Measurements from ENCODE around the gene ARVCF.

Gene ARVCF

GRCh38 chr22:19971276-19972124 is 45.1 kb downstream of the ARVCF start:
- DNase-seq = no peak

DNA sequence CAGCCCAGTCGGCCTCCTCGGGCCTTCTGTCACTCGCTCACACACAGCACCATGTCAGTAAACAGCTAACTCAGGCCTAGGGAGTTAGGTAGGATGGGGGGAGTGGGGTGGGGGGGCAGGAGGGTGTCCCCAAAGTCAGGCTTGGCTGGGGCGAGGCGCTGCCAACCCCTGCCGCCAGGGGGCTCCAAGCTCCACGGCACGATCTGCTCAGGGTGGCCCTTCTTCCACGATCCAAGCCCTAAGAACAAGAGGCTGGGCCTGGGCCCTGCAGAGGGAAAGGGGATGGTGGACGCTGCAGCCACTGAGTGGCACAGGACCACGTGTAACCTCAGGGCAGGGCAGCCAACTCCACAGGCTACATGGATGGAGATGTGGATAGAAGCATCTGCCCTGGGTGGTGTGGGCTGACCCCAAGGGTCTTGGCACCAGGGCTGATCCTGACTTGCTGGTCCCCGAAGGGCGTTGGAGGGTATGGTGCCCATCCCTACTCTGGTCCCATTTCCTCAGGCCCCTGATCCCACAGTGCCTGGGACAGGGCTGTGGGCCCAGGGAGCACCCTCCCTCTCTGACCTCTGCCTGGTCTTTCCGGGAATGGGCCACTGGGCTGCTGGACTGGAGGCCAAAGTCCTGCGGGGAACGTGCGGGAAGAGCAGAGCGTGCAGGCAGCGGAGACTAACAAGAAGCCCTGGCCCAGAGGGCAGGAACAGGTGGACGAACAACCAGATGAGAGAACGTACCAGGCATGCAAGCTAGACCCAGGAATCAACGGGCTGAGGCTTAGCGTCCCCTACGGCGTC is 45.9 kb downstream of the ARVCF start:
- DNase-seq = peak; percentile 29 to 57

DNA sequence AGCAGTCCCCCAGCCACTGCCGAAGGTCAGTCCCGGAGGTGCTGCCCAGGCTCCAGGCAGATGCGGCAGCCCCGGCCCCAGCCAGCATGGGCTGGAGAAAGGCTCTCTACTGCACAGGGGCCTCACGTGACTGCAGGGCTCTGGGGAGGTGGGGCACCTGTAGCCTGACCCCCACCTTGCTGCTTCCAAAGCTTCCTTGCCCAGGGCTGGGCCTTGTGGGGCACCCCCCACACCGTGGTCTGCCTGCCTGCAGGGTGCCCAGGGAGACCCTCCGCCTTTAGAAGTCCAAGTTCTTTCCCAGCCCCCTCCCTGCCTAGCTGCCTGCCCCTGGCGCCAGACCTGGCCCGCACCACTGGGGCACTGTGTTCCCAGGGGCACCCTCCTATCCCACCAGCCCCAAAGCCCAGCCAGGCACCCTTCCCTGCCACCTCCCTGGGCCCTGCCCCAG is 46.6 kb downstream of the ARVCF start:
- no peak for DNase-seq

DNA sequence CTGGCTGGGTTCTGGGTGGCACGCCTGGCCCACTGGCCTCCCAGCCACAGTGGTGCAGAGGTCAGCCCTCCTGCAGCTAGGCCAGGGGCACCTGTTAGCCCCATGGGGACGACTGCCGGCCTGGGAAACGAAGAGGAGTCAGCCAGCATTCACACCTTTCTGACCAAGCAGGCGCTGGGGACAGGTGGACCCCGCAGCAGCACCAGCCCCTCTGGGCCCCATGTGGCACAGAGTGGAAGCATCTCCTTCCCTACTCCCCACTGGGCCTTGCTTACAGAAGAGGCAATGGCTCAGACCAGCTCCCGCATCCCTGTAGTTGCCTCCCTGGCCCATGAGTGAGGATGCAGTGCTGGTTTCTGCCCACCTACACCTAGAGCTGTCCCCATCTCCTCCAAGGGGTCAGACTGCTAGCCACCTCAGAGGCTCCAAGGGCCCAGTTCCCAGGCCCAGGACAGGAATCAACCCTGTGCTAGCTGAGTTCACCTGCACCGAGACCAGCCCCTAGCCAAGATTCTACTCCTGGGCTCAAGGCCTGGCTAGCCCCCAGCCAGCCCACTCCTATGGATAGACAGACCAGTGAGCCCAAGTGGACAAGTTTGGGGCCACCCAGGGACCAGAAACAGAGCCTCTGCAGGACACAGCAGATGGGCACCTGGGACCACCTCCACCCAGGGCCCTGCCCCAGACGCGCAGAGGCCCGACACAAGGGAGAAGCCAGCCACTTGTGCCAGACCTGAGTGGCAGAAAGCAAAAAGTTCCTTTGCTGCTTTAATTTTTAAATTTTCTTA is 47.3 kb downstream of the ARVCF start:
- DNase-seq = no peak

DNA sequence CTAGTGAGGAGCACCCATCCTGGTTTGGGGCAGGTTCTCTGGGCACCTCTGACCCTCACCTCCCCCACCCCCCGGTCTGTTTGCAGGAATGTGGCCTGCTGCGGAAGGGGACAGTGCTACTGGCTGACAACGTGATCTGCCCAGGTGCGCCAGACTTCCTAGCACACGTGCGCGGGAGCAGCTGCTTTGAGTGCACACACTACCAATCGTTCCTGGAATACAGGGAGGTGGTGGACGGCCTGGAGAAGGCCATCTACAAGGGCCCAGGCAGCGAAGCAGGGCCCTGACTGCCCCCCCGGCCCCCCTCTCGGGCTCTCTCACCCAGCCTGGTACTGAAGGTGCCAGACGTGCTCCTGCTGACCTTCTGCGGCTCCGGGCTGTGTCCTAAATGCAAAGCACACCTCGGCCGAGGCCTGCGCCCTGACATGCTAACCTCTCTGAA is 48.2 kb downstream of the ARVCF start:
- no peak for DNase-seq

DNA sequence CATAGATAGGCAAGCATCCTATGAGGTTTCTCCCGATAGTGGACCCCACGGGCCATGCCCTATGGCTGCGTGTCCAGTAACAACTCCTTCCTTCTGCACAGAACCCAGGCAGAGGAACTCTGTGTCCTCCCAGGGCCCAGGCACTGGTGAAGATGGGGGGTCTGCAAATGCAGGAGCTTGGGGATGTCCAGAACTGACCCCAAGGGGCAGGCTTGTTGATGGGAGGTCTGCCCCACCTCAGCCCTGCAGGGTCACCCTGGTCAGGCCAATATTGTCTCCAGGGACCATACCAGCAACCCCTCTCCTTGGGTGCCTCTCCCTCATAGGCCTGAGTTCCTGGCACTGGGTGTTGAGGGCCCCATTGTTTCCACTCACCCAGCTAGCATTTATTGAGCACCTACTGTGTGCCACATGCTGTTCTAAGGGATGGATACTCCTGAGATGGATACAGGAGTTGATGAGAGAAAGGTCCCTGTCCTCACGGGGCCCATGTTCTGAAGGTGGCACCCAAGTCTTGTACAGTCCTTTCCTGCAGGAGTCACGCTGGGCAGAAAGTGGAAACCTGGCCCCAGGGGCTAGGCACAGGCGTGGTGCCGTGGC is 48.7 kb downstream of the ARVCF start:
- DNase-seq = no peak

DNA sequence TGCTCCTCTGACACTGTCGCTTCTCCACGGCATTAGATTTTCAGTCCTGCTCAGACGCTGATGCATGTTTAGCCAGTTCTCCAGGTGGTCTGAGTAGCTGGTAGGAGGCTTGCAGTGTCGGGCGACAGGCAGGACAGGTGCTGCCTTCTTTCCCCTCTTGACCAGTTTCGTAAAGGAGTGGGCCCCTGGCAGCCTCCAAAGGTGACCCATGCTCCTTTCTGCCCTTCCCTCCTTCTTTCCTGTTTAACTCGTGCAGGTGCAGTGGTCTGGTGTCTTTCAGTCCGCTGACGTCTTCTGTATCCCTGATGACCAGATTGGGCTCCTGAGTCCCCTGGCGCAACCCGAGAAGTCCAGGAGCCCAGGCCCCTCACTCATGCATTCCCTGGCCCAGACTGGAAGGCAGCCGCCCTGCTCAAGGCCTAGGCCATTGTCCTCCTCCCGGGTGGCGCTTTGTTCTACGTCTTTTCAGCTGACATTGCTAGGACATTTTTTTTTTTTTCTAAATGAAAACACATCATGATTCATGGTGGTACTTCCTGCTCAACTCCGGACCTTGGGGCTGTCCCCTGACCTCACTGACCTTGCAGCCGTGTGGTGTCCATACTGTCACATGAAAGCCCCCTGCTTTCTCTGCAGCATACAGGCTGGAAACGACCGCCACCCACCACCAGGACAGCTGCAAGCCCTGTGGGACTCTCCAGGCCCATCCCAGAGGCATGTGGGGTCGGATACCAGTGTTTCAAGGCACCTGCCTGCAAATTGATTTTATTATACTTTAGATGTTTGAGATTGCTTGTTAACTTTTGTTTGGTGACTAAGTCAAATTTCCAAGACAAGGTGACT is 49.5 kb downstream of the ARVCF start:
- DNase-seq = no peak

- DNase-seq = peak; percentile 7 to 41
These were observed 50.6 kb downstream of the ARVCF start for GRCh38 chr22:19965771-19966709.

DNA sequence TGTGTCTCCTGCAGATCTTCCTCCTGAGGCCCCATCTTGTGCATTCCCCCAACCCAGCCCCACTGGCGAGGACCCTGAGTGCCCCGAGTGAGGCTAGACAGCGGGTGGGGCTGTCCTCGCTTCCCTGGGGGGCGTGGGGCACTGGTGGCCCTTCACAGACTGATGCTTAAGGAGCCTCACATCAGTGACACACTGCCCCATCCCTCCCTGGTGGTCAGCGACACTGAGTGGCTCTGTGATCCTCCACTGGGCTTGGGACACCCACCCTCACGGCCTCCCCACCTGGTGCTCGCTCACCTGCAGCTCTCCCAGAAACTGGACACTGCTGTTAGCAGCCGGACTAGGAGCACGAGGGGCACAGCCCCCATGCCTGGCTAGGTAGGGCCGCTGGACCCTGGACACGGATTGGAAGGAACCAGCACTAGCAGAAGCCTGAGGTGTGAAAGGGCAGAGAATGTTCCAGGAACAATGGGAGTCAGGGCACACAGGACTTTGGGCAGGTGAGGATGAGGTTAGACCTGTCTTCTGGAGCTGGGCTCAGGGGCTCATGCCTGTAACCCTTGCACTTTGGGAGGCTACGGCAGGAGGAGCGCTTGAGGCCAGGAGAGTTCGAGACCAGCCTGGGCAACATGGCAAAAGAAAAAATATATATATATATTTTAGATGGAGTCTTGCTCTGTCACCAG is 51.8 kb downstream of the ARVCF start:
- DNase-seq = no peak

GRCh38 chr22:19963863-19964642 is 52.6 kb downstream of the ARVCF start:
- DNase-seq = no peak

DNA sequence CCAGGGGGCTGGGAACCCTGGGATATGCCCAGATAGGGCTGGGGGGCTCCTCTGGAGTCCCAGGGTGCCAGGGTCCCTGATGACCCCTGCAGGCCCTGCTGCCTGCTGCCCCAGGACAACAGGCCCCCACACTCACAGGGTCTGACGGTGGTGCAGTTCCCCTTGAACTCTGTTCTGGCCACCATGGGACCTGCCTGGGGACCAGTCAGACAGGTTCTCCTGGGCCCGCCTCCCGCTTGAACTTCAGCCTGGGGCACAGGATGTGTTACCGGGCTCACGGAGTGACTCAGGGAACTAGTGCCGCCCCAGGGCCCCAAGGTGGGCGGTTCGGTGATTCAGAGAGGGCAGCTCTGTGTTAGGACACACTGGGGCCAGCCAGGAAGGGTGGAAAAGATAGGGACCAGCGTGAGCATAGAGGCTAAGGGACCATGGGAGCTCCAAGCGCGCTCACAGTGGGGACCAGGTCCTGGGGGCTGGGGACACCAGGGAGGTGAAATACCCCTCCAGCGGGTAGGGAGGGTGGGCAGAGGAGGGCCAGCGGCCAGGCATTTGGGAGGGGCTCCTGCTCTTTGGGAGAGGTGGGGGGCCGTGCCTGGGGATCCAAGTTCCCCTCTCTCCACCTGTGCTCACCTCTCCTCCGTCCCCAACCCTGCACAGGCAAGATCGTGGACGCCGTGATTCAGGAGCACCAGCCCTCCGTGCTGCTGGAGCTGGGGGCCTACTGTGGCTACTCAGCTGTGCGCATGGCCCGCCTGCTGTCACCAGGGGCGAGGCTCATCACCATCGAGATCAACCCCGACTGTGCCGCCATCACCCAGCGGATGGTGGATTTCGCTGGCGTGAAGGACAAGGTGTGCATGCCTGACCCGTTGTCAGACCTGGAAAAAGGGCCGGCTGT is 53.5 kb downstream of the ARVCF start:
- DNase-seq = no peak

GRCh38 chr22:19962246-19962908 is 54.2 kb downstream of the ARVCF start:
- peak in 1 of 2 experiments; percentile 28 for DNase-seq

- DNase-seq = no peak
These were observed 54.8 kb downstream of the ARVCF start for GRCh38 chr22:19961868-19962245.

DNA sequence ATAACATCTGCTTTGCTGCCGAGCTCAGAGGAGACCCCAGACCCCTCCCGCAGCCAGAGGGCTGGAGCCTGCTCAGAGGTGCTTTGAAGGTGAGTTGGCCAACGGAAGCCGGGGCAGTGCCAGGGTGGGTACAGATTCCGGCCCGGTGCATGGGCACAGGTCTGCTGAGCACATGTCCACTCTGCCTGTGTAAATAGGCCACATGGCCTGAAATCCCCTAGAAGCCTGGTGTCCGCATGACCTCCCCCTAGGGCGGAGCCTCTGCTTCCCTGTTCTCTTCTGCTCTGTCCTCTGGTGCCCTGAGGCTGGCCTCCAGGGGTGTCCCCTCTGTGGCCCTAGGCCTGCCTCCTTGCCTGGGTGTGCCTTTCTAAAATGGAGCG is 55.4 kb downstream of the ARVCF start:
- no peak for DNase-seq

DNA sequence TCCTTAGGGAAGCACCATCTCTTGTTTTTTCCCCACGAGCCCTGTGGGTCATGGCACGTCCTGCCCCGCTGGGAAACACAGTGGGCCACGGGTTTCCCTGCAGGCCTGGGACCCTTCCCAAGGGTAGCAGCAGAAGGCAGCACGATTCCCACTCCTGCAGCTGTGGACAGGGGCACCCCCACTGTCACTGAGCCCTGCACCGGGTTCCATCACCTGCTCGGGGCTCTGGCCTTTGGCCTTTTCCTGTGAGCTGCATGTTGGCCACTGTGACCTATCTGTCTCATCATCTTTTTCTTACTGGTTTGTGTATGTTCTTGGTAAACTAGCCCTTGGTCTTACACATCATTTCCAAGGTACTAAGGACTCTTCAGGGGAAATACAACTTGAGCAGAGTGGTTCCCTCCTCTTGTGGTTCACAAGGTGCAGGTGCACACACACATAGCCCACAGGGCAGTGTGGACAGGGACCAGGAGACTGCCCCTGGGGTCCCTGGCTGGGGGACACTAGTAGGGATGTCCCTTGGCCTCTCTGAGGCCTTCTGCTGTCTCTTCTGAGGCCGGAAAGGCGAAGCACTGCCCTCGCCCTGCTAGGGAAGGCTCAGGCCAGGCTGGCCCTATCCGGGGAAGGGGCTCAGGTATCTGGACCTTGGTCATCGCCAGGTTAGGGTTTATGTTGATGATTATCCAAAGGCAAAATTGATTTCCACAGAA is 56.0 kb downstream of the ARVCF start:
- no peak for DNase-seq

DNA sequence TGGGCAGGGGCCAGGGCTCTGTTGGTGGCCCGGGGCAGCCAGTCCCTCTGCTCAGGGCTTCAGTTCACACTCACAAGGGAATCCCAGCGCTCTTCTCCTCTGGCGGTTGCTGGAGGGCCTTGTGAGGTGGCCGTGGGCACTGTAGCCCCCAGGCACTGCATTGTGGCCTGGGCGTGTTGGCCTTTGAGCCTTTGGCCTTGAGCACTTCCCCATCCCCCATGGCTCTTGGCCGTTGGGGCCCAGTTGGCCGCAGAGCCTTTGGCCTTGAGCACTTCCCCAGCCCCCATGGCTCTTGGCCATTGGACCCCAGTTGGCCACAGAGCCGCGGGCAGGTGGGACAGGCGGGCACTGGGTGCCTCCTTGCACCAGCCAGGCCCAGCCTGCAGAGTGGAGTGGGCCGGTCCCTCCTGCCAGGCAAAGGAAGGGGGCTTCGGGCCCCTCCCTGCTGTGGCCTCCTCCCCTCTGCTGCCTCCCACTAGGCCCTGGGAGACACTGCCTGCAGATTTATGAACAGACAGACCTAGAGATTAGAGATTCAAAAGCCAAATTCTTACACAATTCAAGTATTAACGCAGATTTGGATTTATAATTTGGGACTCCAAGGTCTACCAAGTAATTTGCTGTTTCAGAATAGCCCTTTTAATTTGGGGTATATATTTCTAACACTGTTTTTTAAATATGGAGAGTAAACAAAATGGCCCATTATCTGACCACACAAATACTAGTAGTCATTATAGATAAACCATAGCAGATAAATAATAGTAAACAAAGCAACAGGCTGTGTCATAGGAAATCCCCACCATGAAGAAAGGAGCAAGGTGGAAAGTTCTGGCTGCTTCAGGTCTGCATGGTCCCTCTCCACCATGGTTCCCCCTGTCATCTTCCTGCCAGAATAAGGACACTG is 56.8 kb downstream of the ARVCF start:
- no peak for DNase-seq
